Activated CD8-positive, alpha-beta memory T cell treated with anti-CD3 and anti-CD28 coated beads for 4 hours (primary cell): ENCODE measurements around the gene FYCO1.

Experiments used
- DNase-seq, 2 donors: peaks; one replicate each; pipeline ENCODE4 v3.0.0-alpha.2; 2020; ENCODE audit warnings: low read depth in 2 of 2

FYCO1 gene

DNA sequence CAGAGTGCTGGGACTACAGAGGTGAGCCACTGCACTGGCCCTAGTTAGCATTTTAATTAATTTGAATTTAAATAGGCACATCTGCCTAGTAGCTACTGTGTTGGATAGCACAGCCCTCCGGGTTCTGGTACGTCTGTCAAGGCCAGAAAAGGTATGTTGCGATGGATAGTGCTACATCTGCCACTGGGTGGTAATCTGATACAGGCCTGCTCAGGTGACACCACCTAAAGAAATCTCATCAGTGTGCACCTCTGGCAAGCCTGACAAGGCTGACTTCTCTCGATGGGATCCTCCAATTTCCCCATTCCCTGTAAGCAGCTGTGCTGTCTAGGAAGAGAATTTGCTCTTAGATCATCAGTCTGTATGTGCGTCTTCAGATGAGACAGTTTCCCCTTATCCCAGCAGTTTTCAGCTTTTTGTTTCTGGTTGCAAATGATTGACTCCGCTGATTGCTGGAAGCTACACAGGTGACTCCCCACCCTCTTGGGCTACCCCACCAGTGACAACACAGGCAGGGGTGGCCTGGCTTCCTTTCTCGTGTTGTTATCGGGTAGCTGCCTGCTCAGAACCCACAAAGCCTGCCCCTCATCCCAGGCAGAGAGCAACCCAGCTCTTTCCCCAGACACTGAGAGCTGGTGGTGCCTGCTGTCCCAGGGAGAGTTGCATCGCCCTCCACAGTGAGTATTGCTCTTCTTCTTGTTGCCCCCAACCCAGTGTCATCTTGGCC is 109.5 kb downstream of the FYCO1 start, which contains the start of gene CCR9:
TSS of gene CCR9 (plus strand) at position 565 of the 727 bp plus-strand sequence. CDS start 8,391 bp downstream, outside the sequence.
- no peak for DNase-seq

DNA sequence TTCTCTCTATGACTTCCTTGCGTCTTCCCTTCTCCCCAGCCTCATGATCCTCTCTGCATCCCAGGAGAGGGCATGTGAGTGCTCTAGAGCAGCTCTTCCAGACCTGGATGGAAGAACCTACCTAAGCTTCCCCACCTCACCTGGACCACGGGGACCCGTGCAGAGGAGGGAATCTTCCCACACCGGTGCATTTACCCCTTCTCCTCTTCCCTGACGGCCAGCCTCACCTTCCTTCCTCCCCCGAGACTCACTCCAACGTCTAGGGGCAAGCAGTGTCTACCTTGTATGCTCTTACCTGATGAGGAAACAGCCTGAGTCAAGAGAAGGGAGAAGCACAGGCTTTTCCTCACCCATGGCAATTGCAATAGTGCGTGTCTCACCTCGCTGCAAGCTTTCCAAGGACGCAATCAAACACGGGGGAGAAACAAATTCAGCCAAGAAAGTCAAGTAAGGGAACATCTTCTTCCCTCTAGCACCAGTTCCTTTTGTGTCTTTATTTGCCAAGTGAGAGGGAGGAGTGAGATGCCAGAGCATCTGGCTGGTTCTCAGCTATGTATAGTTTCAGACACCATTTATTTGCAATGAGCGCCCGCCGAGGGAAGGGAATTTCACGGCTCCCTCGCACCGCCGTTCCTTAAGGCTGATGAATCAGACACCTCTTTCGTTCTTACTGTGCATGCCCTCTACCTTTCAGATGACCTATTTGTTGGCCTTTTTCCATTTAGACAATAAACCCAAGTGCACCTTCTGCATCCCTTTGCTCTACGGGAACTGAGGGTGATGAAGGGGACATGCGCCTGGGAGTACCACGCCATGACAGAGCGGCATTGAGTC is 111.0 kb downstream of the FYCO1 start:
- DNase-seq = no peak

DNA sequence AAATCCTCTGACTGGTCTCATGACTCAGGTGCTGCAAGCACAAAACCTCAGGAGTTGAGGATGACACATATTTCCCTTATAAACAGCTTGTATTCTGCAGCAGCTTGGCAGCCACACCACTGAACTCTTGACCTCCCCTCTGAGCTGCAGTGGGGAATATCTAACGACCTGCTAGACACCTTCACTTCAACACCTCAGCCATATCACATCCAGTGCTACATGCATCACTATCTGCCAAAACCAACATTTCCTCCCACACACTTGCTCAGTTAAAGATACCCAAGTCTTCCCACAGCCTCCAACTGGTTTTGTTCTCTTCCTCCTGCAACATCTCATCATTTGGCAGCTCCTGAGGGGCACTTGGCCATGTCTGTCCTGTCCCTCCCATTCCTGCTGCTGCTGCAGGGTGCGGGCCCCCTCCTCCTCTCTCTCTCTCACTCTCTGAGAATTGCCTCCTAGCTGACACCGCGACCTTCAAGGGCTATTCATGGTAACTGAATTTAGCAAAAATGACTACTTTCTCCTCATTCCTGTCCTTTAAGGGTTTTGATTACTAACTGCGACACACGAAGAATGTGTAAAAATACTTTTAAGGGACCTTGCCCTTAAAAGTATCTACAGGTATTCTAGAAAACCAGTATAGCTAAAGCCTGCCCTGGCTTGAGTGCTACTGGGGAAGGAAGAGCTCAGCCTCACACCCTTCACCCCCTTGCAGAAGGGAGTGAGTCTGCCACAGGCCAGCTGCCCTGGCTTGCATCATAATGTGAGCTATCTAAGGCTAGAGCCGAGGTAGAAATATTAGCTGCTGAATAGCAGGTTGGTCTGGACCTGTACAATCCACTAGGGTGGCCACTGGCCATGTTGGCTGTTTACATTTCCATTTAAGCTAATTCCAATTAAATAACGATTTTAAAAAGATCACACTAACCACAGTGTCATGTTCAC is 114.3 kb downstream of the FYCO1 start:
- peak; percentile 36 to 47 for DNase-seq

GRCh38 chr3:45880725-45881077 is 114.9 kb downstream of the FYCO1 start:
- DNase-seq = no peak

DNA sequence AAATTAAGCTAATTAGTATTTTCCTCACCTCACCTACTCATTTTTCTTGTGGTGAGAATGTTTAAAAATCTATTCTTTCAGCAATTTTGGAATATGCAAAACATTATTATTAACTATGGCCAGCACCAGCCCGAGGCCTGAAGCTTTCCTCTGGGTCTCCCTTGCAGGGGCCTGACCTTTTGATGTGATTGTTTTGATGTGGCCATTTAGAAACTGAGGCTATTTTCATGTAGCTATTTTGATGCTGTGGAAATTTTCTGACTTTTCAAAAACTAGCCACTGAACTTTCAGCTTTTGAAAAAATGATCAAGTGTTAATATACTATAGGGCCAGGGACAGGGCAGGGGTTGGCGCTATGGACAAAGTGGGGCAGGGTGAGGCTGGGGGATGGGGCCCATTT is 117.5 kb downstream of the FYCO1 start:
- DNase-seq = no peak

GRCh38 chr3:45874677-45875346 is 120.8 kb downstream of the FYCO1 start:
- DNase-seq = no peak

- no peak for DNase-seq
Measured at GRCh38 chr3:45873638-45874037, 122.0 kb downstream of the FYCO1 start.

DNA sequence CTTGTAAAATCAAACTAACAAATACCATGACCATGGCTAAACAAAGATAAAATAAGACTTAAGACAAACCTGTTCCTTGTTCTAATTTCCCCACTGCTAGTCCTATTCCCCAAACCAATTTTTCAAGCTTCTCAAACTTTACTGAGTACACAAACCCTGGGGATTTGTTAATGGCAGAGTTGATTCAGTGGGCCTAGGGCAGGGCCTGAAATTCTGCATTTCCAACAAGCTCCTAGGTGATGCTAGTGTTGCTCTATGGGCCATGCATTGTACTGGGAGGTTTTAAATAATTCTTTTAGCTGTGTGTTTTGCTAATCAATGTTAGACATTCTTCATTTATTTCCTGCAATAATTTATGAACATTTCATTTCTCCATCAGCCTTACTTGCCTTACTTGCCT is 122.6 kb downstream of the FYCO1 start:
- DNase-seq = no peak

DNA sequence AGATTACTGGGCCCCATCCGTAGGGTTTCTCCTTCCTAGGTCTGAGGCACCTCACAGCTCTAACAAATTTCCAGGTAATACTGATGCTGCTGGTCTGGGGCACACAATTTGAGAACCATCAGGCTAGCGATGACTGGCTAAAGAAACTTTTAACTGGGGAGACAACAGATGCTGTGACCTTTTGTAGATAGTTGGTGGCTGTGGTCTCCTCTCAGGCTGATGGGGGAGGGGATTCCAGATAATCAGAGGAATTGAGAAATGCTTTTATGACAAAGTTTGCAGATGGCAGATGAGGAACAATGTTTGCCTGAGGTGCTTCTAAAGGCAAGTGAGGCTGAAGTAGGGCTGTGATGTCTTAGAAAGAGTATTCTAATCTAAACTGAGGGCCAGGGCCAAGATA is 123.1 kb downstream of the FYCO1 start:
- no peak for DNase-seq

- no peak for DNase-seq
Measured at GRCh38 chr3:45871780-45872179, 123.8 kb downstream of the FYCO1 start.

DNA sequence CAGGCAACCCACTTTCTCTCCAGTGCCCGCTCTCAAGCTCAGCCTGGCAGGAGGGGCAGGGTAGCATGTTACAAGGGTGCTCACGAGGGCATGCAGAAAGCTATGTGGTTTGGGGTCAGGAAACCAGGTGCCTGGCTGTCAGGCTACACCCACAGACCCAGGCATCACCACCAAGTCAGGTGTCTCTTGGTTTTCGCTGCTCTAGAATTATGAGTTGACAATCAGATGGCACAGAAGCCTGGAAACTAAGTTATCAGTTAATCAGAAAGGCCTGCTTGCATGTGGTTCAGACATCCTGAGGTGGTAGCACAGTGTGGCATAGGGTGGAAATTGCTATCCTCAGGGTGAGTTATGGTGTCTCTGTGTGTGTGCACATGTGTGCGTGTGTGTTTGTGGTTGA is 125.5 kb downstream of the FYCO1 start:
- DNase-seq = peak; percentile 14 to 49

GRCh38 chr3:45869638-45870037 is 126.0 kb downstream of the FYCO1 start:
- no peak for DNase-seq

GRCh38 chr3:45868650-45869049 is 127.0 kb downstream of the FYCO1 start:
- no peak for DNase-seq

- no peak for DNase-seq
Measured at GRCh38 chr3:45868213-45868612, 127.4 kb downstream of the FYCO1 start.
